DMS114 treated with DMSO at 0.1 percent for 48 hours (cell line): Measurements from ENCODE around the gene SNX27.

ENCODE experiments used
- DNase-seq: peaks from one replicate; lab custom pipeline; 2025; ENCODE audit not compliant: unreplicated experiment; lab: John Stamatoyannopoulos, UW

SNX27 gene

GRCh38 chr1:151704246-151704645 is 92.4 kb downstream of the SNX27 start:
- DNase-seq = no peak

DNA sequence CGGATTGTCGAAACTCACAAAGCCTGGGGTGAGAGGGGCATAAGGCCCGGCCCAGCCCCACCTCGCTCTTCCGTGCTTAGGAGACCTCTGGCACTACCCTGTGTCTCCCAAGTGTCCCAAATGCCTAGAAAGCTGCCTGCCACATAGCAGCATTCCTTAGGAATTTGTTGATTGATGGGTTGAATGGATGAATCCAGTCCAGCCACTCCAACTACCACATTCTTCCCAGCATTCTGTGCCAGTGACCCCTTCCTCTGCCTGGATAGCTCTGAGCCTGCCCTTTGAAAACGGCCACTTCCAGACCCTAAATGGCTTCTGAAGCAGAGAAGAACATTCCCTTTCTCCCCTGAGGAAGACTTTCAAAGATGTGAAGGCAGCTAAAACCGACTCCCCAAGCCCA is 93.3 kb downstream of the SNX27 start:
- no peak for DNase-seq

GRCh38 chr1:151705753-151706463 is 94.1 kb downstream of the SNX27 start:
- no peak for DNase-seq

DNA sequence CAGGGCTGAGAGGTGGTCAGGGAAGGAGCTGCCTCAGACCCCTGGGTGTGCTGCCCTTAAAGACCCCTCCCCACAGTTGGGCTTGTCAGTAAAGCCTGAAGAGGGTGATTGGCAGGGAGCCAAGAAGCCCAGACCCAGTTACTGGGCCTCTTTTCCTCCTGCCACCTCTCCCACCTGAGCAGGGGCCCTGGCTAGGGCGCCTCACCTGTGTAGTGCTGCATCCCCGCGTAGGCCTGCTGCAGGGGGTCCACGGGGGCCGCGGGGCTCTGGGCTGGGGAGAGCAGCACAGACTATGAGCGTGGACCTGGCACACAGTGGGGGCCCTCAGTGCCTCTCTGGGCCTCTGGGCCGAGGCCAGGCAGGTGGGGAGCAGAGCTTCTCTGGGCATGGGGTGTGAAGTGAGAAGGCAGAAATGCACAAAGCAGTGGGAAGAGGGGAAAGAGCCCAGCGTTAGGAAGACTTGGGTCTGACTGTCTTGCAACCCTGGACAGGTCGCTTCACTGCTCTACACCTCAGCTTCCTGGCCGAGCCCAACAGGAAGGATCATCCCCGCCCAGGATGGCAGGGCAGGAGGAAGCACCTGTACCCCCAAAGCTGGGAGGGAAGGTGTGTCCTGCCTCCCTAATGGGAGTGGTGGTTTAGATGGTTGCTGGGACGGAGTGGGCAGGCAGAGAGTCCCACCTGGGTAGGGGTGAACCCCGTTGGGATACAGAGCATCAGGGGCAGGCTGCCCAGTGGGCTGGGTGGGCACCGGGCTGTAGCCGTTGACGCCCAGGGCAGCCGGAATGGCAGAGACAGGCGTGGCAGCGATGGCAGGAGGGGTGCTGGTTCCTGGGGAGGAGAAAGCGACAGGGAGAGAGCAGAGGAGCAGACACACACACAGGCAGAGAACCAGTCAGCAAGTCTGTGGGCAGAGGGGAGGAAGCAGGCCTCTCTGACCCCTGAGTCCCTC is 94.9 kb downstream of the SNX27 start:
- DNase-seq = no peak

DNA sequence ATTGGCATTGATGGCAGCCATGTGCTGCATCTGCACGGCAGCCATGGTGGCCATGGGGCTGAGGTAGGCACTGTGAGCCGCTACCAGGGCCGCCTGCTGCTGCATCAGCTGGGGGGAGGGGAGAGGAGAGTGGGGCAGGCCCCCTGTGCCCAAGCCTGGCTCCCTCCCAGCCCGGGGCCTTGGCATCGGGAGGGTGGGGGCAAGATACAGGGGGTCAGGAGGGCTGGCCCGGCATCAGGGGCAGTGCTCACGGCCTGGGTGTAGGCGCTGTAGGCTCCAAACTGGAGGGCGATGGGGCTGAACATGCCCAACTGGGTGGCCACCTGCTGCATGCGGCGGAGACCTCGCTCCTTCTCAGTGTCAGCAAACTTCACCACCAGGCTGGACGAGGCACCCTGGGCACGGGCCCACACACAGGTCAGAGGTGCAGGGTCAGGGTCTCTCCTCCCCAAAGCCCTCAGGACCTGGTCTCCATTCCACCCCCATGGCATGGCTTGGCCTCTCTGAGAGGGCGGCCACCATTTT is 95.8 kb downstream of the SNX27 start:
- DNase-seq = no peak

- no peak for DNase-seq
Measured at GRCh38 chr1:151708891-151709290, 97.0 kb downstream of the SNX27 start.

GRCh38 chr1:151710187-151710840 is 98.5 kb downstream of the SNX27 start:
- no peak for DNase-seq

DNA sequence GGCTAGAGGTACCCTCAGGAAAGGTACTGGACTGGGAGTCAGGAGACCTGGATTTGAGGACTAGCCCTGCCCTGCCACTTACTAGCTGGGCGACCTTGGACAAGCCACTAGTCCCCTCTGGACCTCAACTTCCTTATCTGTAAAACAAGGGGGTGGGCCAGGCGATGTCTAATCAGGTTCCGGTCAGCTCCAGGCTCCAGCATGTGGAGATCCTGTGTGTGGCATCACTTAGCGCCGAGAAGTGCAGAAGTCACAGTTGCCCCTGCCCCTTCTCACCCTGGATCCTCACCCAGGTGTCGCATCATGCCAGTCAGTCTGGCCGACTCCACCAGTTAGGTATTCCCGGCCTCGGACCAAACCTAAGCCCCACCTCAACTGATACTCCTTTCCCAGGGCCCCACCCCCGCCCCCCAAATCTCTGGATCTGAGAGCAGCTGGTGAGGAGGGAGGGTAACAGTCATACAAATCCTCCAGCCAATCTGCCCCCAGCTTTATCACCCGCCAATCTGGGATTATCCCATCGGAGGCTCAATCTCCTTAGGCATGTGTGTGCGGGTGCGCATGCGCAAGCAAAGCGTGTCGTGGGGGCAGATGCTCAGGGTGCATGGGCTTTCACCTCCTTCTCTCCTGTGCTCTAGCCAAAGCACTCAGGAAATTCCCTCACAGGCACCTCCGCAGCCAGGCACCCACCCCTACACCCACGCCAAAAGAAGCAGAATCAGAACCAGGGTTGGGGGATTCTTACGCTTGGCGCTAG is 99.4 kb downstream of the SNX27 start:
- no peak for DNase-seq

DNA sequence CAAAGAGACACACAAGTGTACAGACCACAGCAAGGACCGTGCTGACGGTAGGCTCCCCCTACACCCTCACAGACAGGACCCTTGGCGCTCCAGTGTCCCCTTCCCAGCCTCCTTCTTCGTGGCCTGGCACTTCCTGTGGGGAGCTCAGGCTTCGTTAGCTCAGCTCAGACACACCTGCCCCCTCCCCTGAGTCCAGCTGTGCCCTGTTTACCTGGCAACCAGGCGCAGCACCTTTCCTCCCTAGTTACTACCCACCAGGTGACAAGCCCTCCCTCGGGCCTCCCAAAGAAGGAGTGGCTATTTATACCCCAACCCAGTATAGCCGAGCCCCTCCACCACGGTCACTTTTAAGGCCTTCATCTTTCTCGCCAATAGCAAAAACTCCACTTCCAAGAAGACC is 100.1 kb downstream of the SNX27 start:
- DNase-seq = no peak

GRCh38 chr1:151713044-151713443 is 101.2 kb downstream of the SNX27 start:
- DNase-seq = no peak

GRCh38 chr1:151713874-151714273 is 102.0 kb downstream of the SNX27 start:
- DNase-seq = no peak

DNA sequence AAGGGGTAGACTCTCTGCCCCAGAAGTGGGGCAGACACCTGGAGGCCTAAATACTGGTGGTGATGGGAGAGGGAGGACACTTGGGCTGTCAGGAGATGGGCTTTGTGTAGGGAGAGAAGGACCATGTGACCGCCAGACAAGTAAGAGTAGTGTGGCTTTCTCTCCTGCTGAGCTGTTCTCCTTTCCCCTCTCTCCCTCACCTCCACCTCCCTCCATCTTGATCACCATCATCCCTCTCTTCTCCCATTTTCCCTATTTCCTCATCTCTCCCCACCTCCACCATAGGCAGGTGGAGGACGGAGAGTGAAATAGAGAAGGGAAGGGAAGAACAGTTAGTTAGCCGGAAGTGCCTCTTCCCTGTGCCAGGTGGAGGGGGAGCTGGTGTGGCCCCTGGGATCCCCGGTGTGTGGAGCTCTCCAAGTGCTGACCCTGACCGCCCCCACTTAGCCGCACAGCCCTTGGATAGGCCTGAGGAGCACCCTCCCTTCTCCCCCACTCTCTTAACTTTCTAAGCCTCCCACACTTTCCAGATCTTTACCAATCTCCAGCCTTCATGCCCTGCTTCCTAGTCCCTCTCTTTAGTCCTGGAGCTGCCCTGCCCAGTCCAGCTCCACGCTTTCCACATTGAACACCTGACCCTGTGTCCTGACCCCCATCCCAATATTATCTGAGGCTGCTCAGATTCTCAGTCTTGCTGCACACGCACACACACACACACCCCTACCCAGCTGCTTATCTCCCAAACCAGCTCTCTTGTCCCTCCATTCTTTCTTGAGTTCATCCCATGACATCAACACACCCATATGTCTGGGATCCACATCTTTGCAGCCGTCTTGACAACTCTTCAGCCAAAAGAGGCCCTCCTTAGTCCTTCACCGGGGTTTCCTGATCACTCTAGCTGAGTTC is 103.2 kb downstream of the SNX27 start:
- no peak for DNase-seq

DNA sequence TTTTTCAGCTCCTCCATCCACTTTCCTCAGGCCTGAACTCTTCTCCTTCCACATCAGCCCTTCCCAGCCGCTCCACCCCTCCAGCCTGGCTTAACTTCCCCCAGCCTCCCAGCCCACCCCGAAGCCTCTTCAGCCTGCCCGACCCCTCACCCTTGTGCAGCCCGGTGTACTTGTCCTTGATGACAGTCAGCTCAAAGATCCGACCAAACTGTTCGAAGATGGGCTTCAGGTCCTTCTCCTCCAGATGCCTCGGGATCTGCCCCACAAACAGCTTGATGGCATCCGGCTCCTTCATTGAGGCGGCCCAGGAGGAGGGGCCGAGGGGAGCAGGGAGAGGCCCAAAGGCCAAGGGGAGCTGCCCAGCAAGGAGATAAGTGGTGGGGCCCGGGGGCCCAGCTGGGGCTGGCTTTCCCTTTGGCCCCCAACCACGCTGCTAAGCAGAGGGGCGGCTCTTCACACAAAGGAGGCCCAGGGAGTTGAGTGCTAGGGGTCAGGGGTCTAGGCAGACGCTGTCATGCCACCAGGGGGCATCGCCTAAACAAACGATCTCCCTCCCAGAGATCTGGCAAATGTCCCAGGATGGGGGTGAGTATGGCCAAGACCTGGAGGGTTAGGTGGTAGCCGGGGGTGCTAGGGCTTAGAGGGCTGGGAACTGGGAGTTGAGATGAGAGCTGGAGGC is 104.0 kb downstream of the SNX27 start:
- no peak for DNase-seq

- DNase-seq = no peak
Measured at GRCh38 chr1:151716405-151716762, 104.5 kb downstream of the SNX27 start.

DNA sequence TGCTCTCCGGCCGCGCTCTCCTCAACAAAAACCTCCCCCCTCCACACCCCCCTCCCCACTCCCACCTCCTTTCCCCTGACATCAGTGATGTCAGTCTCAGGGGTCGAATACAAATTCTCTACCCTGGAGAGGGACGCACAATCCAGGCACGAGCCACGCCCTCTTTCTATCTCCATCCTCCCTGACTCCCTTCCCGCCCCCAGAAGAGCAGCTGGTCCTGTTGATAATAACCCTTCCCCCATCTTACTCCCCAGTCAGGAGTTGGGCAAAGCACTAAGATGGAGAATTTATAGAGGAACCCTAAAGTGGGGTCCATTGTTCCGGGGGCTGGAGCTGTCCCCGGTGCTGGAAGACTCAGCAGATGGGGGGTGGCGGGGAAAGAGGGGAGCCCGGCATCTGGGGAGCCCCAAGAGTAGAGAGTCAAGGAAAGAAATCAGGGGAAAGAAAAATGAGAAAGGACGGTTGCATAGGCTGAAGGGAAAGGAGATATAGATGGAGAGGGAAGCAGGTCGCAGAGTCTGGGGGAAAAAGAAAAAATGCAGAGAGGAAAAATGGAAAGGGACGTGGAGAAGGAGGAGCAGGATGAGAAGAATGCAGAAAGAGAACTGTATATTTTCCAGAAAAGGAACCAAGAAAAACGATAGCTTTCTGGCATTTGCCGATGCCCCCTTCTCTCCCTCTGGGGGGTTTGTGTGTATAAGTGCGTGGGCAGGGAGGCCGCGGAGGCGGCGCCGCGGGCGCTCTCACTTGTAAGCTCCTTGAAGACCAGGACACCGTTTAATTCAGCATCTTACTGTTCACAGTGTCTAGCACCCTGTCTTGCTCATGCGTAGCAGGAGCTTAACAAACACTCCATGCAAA is 105.2 kb downstream of the SNX27 start, which contains the start of gene CELF3:
CELF3 (minus strand) TSS at position 33 of the 861 bp plus-strand sequence. CDS start 783 bp downstream, outside the sequence.
- DNase-seq = no peak

DNA sequence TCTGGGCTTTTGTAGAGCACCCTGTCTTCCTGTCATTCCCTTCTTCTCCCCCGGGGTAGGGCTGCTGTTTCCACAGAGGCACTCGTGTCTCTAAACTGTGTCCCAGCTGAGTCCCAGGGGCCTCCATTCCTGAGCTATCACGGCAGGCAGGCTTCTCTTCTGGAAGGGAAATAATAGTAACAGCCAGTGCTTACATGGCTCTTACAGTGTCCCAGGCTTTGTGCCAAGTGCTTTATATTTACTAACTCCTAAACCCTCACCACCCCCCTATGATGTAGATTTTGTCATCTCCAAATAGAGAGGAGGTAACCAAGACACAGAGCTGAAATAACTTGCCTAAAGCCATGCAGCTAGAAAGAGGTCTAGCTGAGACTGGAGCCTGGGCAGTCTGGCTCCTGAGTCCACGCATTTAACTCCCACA is 106.2 kb downstream of the SNX27 start:
- DNase-seq = no peak

DNA sequence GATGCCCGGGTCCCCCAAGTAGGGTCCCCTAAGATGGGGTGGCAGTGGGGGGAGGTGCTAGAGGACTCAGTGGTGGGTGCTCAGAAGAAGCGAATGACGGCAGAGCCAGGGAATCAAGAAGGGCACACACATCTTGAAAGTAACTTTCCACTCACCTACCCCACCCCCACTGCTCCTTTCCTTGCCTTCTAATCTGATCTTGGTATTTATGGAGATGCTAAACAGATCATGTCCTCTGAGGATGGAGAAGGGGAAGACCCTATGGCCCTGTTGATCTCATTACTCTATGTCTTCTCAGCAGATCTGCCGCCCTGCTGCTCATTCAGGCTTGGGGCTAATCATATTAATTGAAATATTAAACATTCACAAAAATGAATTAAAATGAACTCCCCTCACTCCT is 106.8 kb downstream of the SNX27 start:
- no peak for DNase-seq

GRCh38 chr1:151720125-151720524 is 108.3 kb downstream of the SNX27 start:
- DNase-seq = no peak
